ENCODE results near the gene UBE2L3. TPM values are rescaled to one million over a fixed set of nuclear protein-coding genes. Genes with fewer than 3 reads are reported as not detected.

The UBE2L3 gene
- total and polyA plus RNA-seq, 2 of the 8 experiments (the other 6 are each of a cell fraction or from before 2014, with no cell fraction given) = 63.5 to 90.0 TPM

GRCh38 chr22:21589396-21589795, 21.9 kb downstream of the UBE2L3 start:
- Histone ChIP-seq H4K8ac (ENCODE audit: extremely low read depth, insufficient read depth, low read length) (no peak overlapping the region), H2BK15ac (ENCODE audit: low read length) (no peak overlapping the region), H3K4me1 (replicated peaks in 1 of 4; ENCODE audit: control insufficient read depth in 3 of 4, insufficient read depth in 4 of 4, low read length in 3 of 4) (no peaks in the 10 kb centered on the region), H2BK12ac (ENCODE audit: low read depth, low read length) (no peak overlapping the region), H3K79me2 (ENCODE audit: control insufficient read depth in 1 of 2, insufficient read depth in 2 of 2, low read length in 2 of 2) (peaks cover 13 to 94% of the 10 kb centered on the region in 2 experiments), H3K4ac (replicated peaks; ENCODE audit: insufficient read length, low read depth, low read length) (no peak overlapping the region), H3K36me3 (ENCODE audit: control insufficient read depth in 2 of 4, insufficient read depth in 4 of 4, low read length in 3 of 4) (peaks cover 0 to 13% (median 9%) of the 10 kb centered on the region in 4 experiments; a peak in 4 of 8 replicates), H3K14ac (ENCODE audit: insufficient read length) (no peak overlapping the region), H3K56ac (replicated peaks; ENCODE audit: insufficient read length, low read depth, low read length) (no peak overlapping the region), H3K27ac (ENCODE audit: low read depth, low read length) (no peak overlapping the region), H4K91ac (replicated peaks; ENCODE audit: insufficient read length, low read length) (no peak overlapping the region), H2AFZ (ENCODE audit: low read length) (no peak overlapping the region), H3K23ac (ENCODE audit: insufficient read length) (no peak overlapping the region), H4K5ac (ENCODE audit: insufficient read length, low read depth, low read length) (no peak overlapping the region), H2BK20ac (ENCODE audit: low read length) (no peak overlapping the region), H3K27me3 (replicated peaks in 1 of 4; ENCODE audit: control insufficient read depth in 3 of 4, extremely low read depth in 1 of 4, insufficient read depth in 3 of 4, low read length in 3 of 4) (no peaks in the 10 kb centered on the region), H2BK5ac (ENCODE audit: low read depth, low read length) (no peak overlapping the region), H3K79me1 (ENCODE audit: low read depth, low read length) (peaks cover 23% of the 10 kb centered on the region), H3K4me2 (ENCODE audit: insufficient read depth in 1 of 2, low read depth in 2 of 2, low read length in 2 of 2) (no peak overlapping the region), H2AK5ac (ENCODE audit: low read depth, low read length) (no peak overlapping the region), H3K23me2 (ENCODE audit: low read depth, low read length) (no peaks in the 10 kb centered on the region), H3K9ac (replicated peaks in 1 of 4; ENCODE audit: extremely low read depth in 1 of 4, low read depth in 3 of 4, low read length in 3 of 4) (no peak overlapping the region), H4K20me1 (replicated peaks in 1 of 2; ENCODE audit: control insufficient read depth in 1 of 2, insufficient read depth in 2 of 2, low read length in 2 of 2) (peaks cover 46 to 52% of the 10 kb centered on the region in 2 experiments), H3K9me3 (ENCODE audit: insufficient read depth in 2 of 2, low read depth in 1 of 2, low read length in 1 of 2) (no peaks in the 10 kb centered on the region), H3K4me3 (ENCODE audit: extremely low read depth in 1 of 4, insufficient read depth in 2 of 4, low read depth in 3 of 4, low read length in 4 of 4) (no peak overlapping the region), H3K18ac (ENCODE audit: extremely low read depth, low read length) (no peak overlapping the region), H2BK120ac (replicated peaks; ENCODE audit: low read depth, low read length) (no peak overlapping the region)
- WGBS, 2 experiments (ENCODE audit: extremely low coverage in 1 of 2, insufficient coverage in 1 of 2, insufficient read length in 1 of 2, insufficient replicate concordance in 2 of 2, low coverage in 1 of 2, low lambda C conversion rate in 2 of 2, missing lambda C conversion rate in 1 of 2) = 90% methylated on average over 8 of the region's 8 CpGs; no CpG with 5 or more reads in 1 of the 2 experiments
- no peak for FAIRE-seq
- POLR2A ChIA-PET (ENCODE audit: partially characterized antibody) = interaction anchor here (1.0 to 1.4 kb wide), 2 partner anchors 10 to 16 kb away, joined by 3 to 4 read pairs; no protein-coding TSS in a partner anchor
- DNase-seq (ENCODE audit: low read depth in 1 of 2, low spot score in 2 of 2) = no peak
- CTCF ChIA-PET (ENCODE audit: partially characterized antibody) = interaction anchor here (0.9 to 2.8 kb wide), 3 partner anchors 14 to 58 kb away, joined by 4 to 9 read pairs (median 4); partner anchors contain the start of gene YDJC
- TF ChIP-seq EGR1 (IDR thresholded peaks at IDR 0.05; ENCODE audit: borderline replicate concordance, low read depth, low read length) (no peak), TBP (IDR thresholded peaks at IDR 0.05; ENCODE audit: low read depth, low read length) (no peak), SAP30 (IDR thresholded peaks at IDR 0.05; ENCODE audit: insufficient read depth, insufficient replicate concordance, low read length) (no peak), NANOG (IDR thresholded peaks at IDR 0.05; ENCODE audit: insufficient read depth, low read depth, low read length, poor library complexity, severe bottlenecking) (no peak), ATF3 (IDR thresholded peaks at IDR 0.05; ENCODE audit: insufficient read depth, low read depth, low read length) (no peak), CTBP2 (IDR thresholded peaks at IDR 0.05; ENCODE audit: borderline replicate concordance, insufficient read depth, insufficient read length, low read length) (no peak), POLR2AphosphoS5 (IDR thresholded peaks at IDR 0.05; ENCODE audit: low read depth, low read length) (no peak), USF2 (IDR thresholded peaks at IDR 0.05; ENCODE audit: low read length) (no peak), POLR2A (IDR thresholded peaks at IDR 0.05; ENCODE audit: control extremely low read depth in 1 of 2, low read depth in 2 of 2, low read length in 2 of 2) (no peak), EZH2 (IDR thresholded peaks at IDR 0.05; ENCODE audit: low read depth, low read length, severe bottlenecking) (no peak), RFX5 (IDR thresholded peaks at IDR 0.05; ENCODE audit: borderline replicate concordance, low read depth, low read length) (no peak), CHD2 (IDR thresholded peaks at IDR 0.05; ENCODE audit: low read length) (no peak)
